Sciatic nerve (tissue), 2 donors: ENCODE data around the gene HBS1L. TPM values are rescaled to one million over a fixed set of nuclear protein-coding genes. Genes with fewer than 3 reads are reported as not detected.

Experiments
- ATAC-seq: fragments of 200-7000 bp; cut with Tn5 transposase; one replicate; pipeline ENCODE4 v1.9.1; 2020; ENCODE audit warnings: mild to moderate bottlenecking, moderate library complexity
- DNase-seq: peaks from one replicate; pipeline ENCODE4 v3.0.0-alpha.2; 2020; ENCODE audit warnings: low spot score
- intact Hi-C: fragments of 100-400 bp; cut with DNase I; formaldehyde crosslinking; loops from one replicate; pipeline ENCODE4 v1.14.2; 2022
- total RNA-seq: library from RNA; stranded (reverse); fragmentation: NEBNext Ultra II Directional; extraction: Animal tissue kit (Norgen Biotek cat#: 25700); gene quantifications from one replicate; pipeline ENCODE4 v1.2.1, GENCODE V29; 2021
- donor health status: DM: no; HTN: no; CAD: no.
- donor health status: DM: no; HTN: no; CAD: no.

The HBS1L gene
- 83.0 TPM for total RNA-seq

- intact Hi-C loops, result no loop called here
- DNase-seq, result peak; percentile 98
- ATAC-seq, result peak; percentile 100
Observed at GRCh38 chr6:135054569-135055498, at the start of gene HBS1L. TSS of gene HBS1L (minus strand) at chr6:135054822. CDS start at chr6:135054691, 131 bp downstream.

- DNase-seq (no peak), ATAC-seq (no peak)
- intact Hi-C loops, result loop anchor here (5.0 kb wide), 1 partner anchor 288 kb away; no protein-coding TSS in a partner anchor
Observed at GRCh38 chr6:135104199-135104598, 49.6 kb upstream of the HBS1L start.

- no peak for ATAC-seq
- intact Hi-C loops, result loop anchor here (5.0 kb wide), 1 partner anchor 290 kb away; no protein-coding TSS in a partner anchor
- no peak for DNase-seq
Observed at GRCh38 chr6:135102191-135102590, 47.6 kb upstream of the HBS1L start.

- DNase-seq, result no peak
- intact Hi-C loops, result no loop called here
- ATAC-seq, result no peak
Observed at GRCh38 chr6:135097172-135097571, 42.5 kb upstream of the HBS1L start.

GRCh38 chr6:135096403-135097130 is 41.9 kb upstream of the HBS1L start:
- no peak for DNase-seq

GRCh38 chr6:135095716-135096115 is 41.1 kb upstream of the HBS1L start:
- no peak for DNase-seq
- intact Hi-C loops, result no loop called here
- ATAC-seq, result no peak

More at GRCh38 chr6:135096403-135097130, 41.9 kb upstream of the HBS1L start:
- intact Hi-C loops, result no loop called here
- ATAC-seq, result no peak

GRCh38 chr6:135094403-135094821 is 39.8 kb upstream of the HBS1L start:
- DNase-seq (no peak), ATAC-seq (no peak)
- intact Hi-C loops, result no loop called here

GRCh38 chr6:135093578-135093977 is 39.0 kb upstream of the HBS1L start:
- no peak for ATAC-seq
- no peak for DNase-seq
- intact Hi-C loops, result no loop called here

- intact Hi-C loops, result no loop called here
- ATAC-seq, result no peak
- no peak for DNase-seq
Observed at GRCh38 chr6:135092724-135093123, 38.1 kb upstream of the HBS1L start.

GRCh38 chr6:135090819-135091218 is 36.2 kb upstream of the HBS1L start:
- ATAC-seq (no peak), DNase-seq (no peak)
- intact Hi-C loops, result no loop called here

GRCh38 chr6:135089901-135090300 is 35.3 kb upstream of the HBS1L start:
- DNase-seq, result no peak
- intact Hi-C loops, result no loop called here
- ATAC-seq, result no peak

GRCh38 chr6:135088818-135089809 is 34.5 kb upstream of the HBS1L start:
- DNase-seq, result no peak
- intact Hi-C loops, result no loop called here
- no peak for ATAC-seq

- intact Hi-C loops, result no loop called here
- ATAC-seq (no peak), DNase-seq (no peak)
Observed at GRCh38 chr6:135088281-135088680, 33.7 kb upstream of the HBS1L start.

- intact Hi-C loops, result no loop called here
- ATAC-seq, result no peak
Observed at GRCh38 chr6:135087803-135088202, 33.2 kb upstream of the HBS1L start.

GRCh38 chr6:135087403-135087802 is 32.8 kb upstream of the HBS1L start:
- intact Hi-C loops, result no loop called here
- DNase-seq (no peak), ATAC-seq (no peak)

More at GRCh38 chr6:135087803-135088202, 33.2 kb upstream of the HBS1L start:
- no peak for DNase-seq

GRCh38 chr6:135086414-135086764 is 31.8 kb upstream of the HBS1L start:
- intact Hi-C loops, result no loop called here
- ATAC-seq (no peak), DNase-seq (no peak)

- intact Hi-C loops, result no loop called here
- DNase-seq (no peak), ATAC-seq (no peak)
Observed at GRCh38 chr6:135085700-135086413, 31.2 kb upstream of the HBS1L start.

- intact Hi-C loops, result no loop called here
- DNase-seq (no peak), ATAC-seq (no peak)
Observed at GRCh38 chr6:135084916-135085269, 30.3 kb upstream of the HBS1L start.
